HepG2 (cell line): ENCODE results near the gene PPP1R1B. TPM values are rescaled to one million over a fixed set of nuclear protein-coding genes. Genes with fewer than 3 reads are reported as not detected.

Experiments
- ARID4A ChIP-seq: sonication (generic); formaldehyde crosslinking; IDR thresholded peaks from 2 replicates; pipeline ENCODE4 v1.5.0; 2020; ENCODE audit warnings: mild to moderate bottlenecking, missing genetic modification reagents, borderline replicate concordance
- ATAD3A ChIP-seq: sonication (generic); formaldehyde crosslinking; IDR thresholded peaks from 2 replicates; pipeline ENCODE4 v1.4.0; 2020; ENCODE audit warnings: missing genetic modification reagents
- CAMTA2 ChIP-seq: sonication (generic); formaldehyde crosslinking; IDR thresholded peaks from 2 replicates; pipeline ENCODE4 v1.4.0; 2020; ENCODE audit warnings: mild to moderate bottlenecking, missing genetic modification reagents, borderline replicate concordance
- FOXA3 ChIP-seq: IDR thresholded peaks from 2 replicates; pipeline ENCODE4 v1.6.1; 2016; ENCODE audit warnings: missing genetic modification reagents, missing compliant biosample characterization
- MED8 ChIP-seq: sonication (generic); formaldehyde crosslinking; IDR thresholded peaks from 2 replicates; pipeline ENCODE4 v1.8.1; 2023; ENCODE audit warnings: mild to moderate bottlenecking, missing genetic modification reagents; ENCODE audit not compliant: insufficient replicate concordance
- NR2C2 ChIP-seq: sonication (generic); formaldehyde crosslinking; IDR thresholded peaks from 2 replicates; pipeline ENCODE4 v1.4.0; 2020; ENCODE audit warnings: missing genetic modification reagents, mild to moderate bottlenecking, moderate library complexity, borderline replicate concordance
- NR2F2 ChIP-seq: IDR thresholded peaks from 2 replicates; pipeline ENCODE4 v1.6.1; 2012; ENCODE audit warnings: low read depth, inconsistent platforms, borderline replicate concordance
- RXRB ChIP-seq: IDR thresholded peaks from 2 replicates; pipeline ENCODE4 v1.6.1; 2016; ENCODE audit warnings: borderline replicate concordance, missing genetic modification reagents, missing compliant biosample characterization
- SAP130 ChIP-seq: IDR thresholded peaks from 2 replicates; pipeline ENCODE4 v1.6.1; 2016; ENCODE audit warnings: low read depth
- SMAD3 ChIP-seq: sonication (generic); formaldehyde crosslinking; IDR thresholded peaks from 2 replicates; pipeline ENCODE4 v1.4.0; 2020; ENCODE audit warnings: missing genetic modification reagents
- SOX6 ChIP-seq, 2 experiments: fragments of 450-650 bp in 1 of 2; sonication (generic) in 1 of 2; formaldehyde crosslinking in 1 of 2; IDR thresholded peaks; 2 replicates each; pipeline versions ENCODE4 v1.4.0 to v1.6.1; 2017 to 2020; ENCODE audit warnings: antibody characterized with exemption in 1 of 2, mild to moderate bottlenecking in 1 of 2, missing genetic modification reagents in 1 of 2
- STAG1 ChIP-seq: sonication (generic); formaldehyde crosslinking; IDR thresholded peaks from 2 replicates; pipeline ENCODE4 v1.4.0; 2020; ENCODE audit warnings: missing genetic modification reagents
- ZBTB2 ChIP-seq: sonication (generic); formaldehyde crosslinking; IDR thresholded peaks from 2 replicates; pipeline ENCODE4 v1.8.0; 2022; ENCODE audit warnings: low read depth, missing genetic modification reagents
- ZMYM4 ChIP-seq: sonication (generic); formaldehyde crosslinking; IDR thresholded peaks from 2 replicates; pipeline ENCODE4 v1.8.1; 2023; ENCODE audit warnings: mild to moderate bottlenecking, missing genetic modification reagents
- ZNF513 ChIP-seq: sonication (generic); formaldehyde crosslinking; conservative IDR thresholded peaks from 2 replicates; pipeline ENCODE4 v1.5.0; 2020; ENCODE audit warnings: missing genetic modification reagents
- ZNF614 ChIP-seq: IDR thresholded peaks from 2 replicates; pipeline ENCODE4 v1.6.1; 2018; ENCODE audit warnings: missing biosample characterization, missing genetic modification reagents, inconsistent platforms, borderline replicate concordance
- ZNF75D ChIP-seq: sonication (generic); formaldehyde crosslinking; IDR thresholded peaks from 2 replicates; pipeline ENCODE4 v1.8.1; 2023; ENCODE audit warnings: missing genetic modification reagents, mild to moderate bottlenecking, borderline replicate concordance
- ZNF788 ChIP-seq: sonication (generic); formaldehyde crosslinking; IDR thresholded peaks from 2 replicates; pipeline ENCODE4 v1.5.0; 2020; ENCODE audit warnings: mild to moderate bottlenecking, missing genetic modification reagents, borderline replicate concordance
- ZNF878 ChIP-seq: sonication (generic); formaldehyde crosslinking; IDR thresholded peaks from 2 replicates; pipeline ENCODE4 v1.8.1; 2023; ENCODE audit warnings: mild to moderate bottlenecking, missing genetic modification reagents, moderate library complexity
- ZZZ3 ChIP-seq: sonication (generic); formaldehyde crosslinking; IDR thresholded peaks from 2 replicates; pipeline ENCODE4 v1.4.0; 2020; ENCODE audit warnings: missing genetic modification reagents, mild to moderate bottlenecking, borderline replicate concordance
- polyA plus RNA-seq, 8 experiments: library from polyadenylated mRNA; depleted of rRNA in 3 of 8; stranded (reverse) in 7 of 8; unstranded in 1 of 8; fragments of >200 nt; fragmentation: Illumina TruSeq in 4 of 8; extraction: Trizol in 4 of 8; gene quantifications; 2 replicates each; pipeline versions ENCODE4 v1.2.1 to v1.2.3, GENCODE V29; 2011 to 2016; ENCODE audit warnings: low read depth in 4 of 8, missing spikeins in 1 of 8, mixed read lengths in 1 of 8; ENCODE audit not compliant: insufficient read depth in 1 of 8
- total RNA-seq, 5 experiments: library from RNA; depleted of rRNA; stranded (reverse); fragments of >200 nt; fragmentation: Illumina TruSeq; extraction: Trizol; gene quantifications; 2 replicates each; pipeline ENCODE4 v1.2.3, GENCODE V29; 2016; ENCODE audit warnings: low read depth in 1 of 5

Gene PPP1R1B
- total and polyA plus RNA-seq, 2 of the 13 experiments (the other 11 are each of a cell fraction or from before 2014, with no cell fraction given): 0.08 TPM; not detected in 1

GRCh38 chr17:39653662-39654331, 27.0 kb downstream of the PPP1R1B start (continued):
- TF ChIP-seq ARID4A (CRISPR knock-in tag) (no peak; the same call in 1 of the 2 replicates), ZBTB2 (CRISPR knock-in tag) (no peak), RXRB (CRISPR knock-in tag) (peak; percentile 93), SAP130 (CRISPR knock-in tag) (peak; percentile 72), ZNF614 (CRISPR knock-in tag) (peak; percentile 46; the same call in 1 of the 2 replicates), SOX6 (IDR thresholded peaks at IDR 0.05) (no peak), SOX6 (CRISPR knock-in tag; IDR thresholded peaks at IDR 0.05) (peak; percentile 75), ZNF788 (CRISPR knock-in tag) (peak; percentile 54; the same call in 1 of the 2 replicates), NR2C2 (CRISPR knock-in tag) (peak; percentile 91), ATAD3A (CRISPR knock-in tag) (no peak), SMAD3 (CRISPR knock-in tag) (no peak), ZNF513 (CRISPR knock-in tag) (no peak), NR2F2 (peak; percentile 68), ZNF878 (no peak), ZMYM4 (CRISPR knock-in tag) (peak; percentile 48; the same call in 1 of the 2 replicates), STAG1 (CRISPR knock-in tag) (peak; percentile 59), CAMTA2 (CRISPR knock-in tag) (no peak), FOXA3 (CRISPR knock-in tag) (peak; percentile 50; the same call in 1 of the 2 replicates), ZNF75D (no peak), ZZZ3 (no peak), MED8 (CRISPR knock-in tag) (no peak)
